Tibial nerve (tissue), 4 donors: ENCODE measurements around the gene ZC4H2.
"Not testable (repeated sequence)": the region's sequence is repeated elsewhere in the genome, so short reads cannot be mapped to it uniquely, and the experiment has no call there.

Experiments used
- CTCF ChIP-seq, 5 experiments: fragments of 200-600 bp in 3 of 5; fragments of 450-650 bp in 2 of 5; sonication (generic) in 3 of 5; IDR thresholded peaks; one replicate each; pipeline ENCODE4 v1.5.1; 2016 to 2019; ENCODE audit warnings: antibody characterized with exemption in 5 of 5, mild to moderate bottlenecking in 3 of 5, moderate library complexity in 2 of 5
- EP300 ChIP-seq, 2 donors: sonication (generic); formaldehyde crosslinking; IDR thresholded peaks; one replicate each; pipeline ENCODE4 v1.6.1; 2017; ENCODE audit warnings: antibody characterized with exemption in 2 of 2, mild to moderate bottlenecking in 1 of 2
- POLR2A ChIP-seq, 2 donors: fragments of 450-650 bp; IDR thresholded peaks; one replicate each; pipeline ENCODE4 v1.6.1; 2017; ENCODE audit warnings: antibody characterized with exemption in 2 of 2, mild to moderate bottlenecking in 2 of 2, moderate library complexity in 2 of 2

DNA sequence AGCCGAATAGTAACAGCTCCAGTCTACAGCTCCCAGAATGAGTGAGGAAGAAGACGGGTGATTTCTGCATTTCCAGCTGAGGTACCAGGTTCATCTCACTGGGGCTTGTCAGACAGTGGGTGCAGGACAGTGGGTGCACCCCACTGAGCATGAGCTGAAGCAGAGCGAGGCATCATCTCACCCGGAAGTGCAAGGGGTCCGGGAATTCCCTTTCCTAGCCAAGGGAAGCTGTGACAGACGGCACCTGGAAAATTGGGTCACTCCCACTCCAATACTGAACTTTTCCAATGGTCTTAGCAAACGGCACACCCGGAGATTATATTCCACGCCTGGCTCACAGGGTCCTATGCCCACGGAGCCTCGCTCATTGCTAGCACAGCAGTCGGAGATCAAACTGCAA, 97.5 kb downstream of the ZC4H2 start:
- not testable (repeated sequence) for TF ChIP-seq CTCF, POLR2A, EP300 (IDR thresholded peaks at IDR 0.05)
